Hypothalamus (tissue), 51 donors: ENCODE measurements around the gene RMC1.
A peak's percentile ranks its signal among the peaks of the same experiment; 100 is the strongest.
"Not testable (repeated sequence)": the region's sequence is repeated elsewhere in the genome, so short reads cannot be mapped to it uniquely, and the experiment has no call there.

Source experiments
- DNase-seq, 51 donors: peaks; one replicate each; lab custom pipeline; 2025; lab: John Stamatoyannopoulos, UW

Gene RMC1

DNA sequence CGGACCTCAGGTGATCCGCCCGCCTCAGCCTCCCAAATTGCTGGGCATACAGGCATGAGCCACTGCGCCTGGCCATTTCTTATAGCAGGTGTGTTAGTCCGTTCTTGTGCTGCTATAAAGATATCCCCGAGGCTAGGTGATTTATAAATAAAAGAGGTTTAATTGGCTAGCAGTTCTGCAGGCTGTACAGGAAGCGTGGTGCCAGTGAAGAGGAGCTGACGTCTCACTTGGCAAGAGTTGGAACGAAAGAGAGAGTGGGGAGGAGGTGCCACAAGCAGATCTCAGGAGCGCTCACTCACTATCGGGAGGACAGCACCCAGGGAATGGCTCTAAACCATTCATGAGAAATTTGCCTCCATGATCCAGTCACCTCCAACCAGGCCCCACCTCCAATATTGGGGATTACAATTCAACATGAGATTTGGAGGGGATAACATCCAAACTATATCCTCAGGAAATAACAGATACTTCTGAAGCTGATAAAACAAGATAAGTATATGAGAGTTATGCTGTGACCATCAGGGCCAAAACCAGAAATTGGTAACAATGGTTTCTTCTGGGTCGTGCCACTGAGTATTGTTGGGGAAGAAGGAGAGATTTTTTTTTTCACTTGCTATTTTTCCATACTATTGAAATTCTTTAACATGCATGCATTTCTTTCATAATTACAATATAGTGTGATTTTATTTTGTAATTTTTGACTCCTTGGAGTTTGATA, 7.4 kb upstream of the RMC1 start:
- DNase-seq, result no peak

DNA sequence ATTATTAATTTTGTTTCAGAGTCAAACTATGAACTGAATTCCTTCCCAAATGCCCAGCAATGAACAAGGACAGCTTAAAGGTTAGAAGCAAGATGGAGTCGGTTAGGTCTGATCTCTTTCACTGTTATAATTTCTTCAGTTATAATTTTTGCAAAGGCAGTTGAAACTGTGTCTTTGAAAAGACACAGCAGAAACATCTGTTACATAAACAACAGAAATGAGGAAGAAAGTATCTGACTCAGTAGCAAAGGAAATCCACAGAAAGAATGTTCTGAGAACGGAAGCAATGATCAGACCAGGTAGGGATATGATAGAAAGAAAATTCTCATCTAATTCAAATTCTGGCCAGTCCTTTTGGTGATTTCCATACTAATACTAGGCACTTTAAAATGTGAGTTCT, 5.2 kb upstream of the RMC1 start:
- no peak for DNase-seq

DNA sequence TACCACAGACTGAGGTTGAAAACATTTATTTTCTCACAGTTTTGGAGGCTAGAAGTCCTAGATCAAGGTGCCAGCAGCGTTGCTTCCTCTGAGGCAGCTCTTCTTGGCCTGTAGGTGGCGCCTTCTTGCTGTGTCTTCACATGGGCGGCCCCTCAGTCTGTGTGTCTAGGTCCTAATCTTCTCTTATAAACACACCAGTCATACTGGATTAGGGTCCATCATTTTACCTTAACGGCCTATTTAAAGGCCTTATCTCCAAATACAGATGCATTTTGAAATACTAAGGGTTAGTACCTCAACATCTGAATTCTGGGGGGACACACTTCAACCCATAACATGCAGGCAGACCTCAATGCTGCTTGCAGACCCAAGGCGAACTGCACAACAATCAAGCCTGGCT, 4.4 kb upstream of the RMC1 start:
- peak in 36 of 51 donors; percentile 2 to 78 (median 46) for DNase-seq

DNA sequence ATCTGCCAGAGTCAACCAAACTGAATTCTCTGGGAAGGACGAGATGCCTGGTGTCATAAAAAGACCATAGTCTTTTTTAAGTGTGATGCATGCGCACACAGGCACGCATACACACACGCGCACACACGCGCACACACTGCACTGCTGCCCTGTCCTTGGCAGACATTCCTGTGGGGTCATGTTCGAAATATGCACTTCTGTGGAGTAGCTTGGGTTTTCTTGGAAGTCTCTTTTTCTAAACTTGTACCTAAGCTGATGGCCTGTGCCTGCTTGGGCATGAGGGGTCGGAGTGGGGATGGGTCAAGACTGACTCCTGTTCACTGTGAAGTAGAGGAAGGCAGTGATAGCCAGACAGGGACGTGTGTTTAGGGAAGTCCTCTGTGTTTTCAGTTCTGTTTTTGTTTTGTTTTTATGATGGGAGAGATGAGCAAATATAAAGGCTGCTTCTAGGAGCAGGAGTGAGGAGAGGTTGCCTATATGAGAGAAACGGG, 4.0 kb upstream of the RMC1 start:
- DNase-seq, result no peak

DNA sequence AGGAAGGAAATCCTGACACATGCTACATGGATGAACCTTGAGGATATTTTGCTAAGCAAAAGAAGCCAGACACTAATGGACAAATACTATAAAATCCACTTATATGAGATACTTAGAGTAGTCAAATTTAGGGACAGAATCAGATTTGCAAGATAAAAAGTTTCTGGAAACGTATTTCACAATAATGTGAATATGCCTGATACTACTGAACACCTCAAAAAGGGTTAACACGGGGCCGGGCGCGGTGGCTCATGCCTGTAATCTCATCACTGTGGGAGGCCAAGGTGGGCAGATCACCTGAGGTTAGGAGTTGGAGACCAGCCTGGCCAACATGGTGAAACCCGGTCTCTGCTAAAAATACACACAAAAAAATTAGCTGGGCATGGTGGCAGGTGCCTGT, 1.7 kb upstream of the RMC1 start:
- no peak for DNase-seq

DNA sequence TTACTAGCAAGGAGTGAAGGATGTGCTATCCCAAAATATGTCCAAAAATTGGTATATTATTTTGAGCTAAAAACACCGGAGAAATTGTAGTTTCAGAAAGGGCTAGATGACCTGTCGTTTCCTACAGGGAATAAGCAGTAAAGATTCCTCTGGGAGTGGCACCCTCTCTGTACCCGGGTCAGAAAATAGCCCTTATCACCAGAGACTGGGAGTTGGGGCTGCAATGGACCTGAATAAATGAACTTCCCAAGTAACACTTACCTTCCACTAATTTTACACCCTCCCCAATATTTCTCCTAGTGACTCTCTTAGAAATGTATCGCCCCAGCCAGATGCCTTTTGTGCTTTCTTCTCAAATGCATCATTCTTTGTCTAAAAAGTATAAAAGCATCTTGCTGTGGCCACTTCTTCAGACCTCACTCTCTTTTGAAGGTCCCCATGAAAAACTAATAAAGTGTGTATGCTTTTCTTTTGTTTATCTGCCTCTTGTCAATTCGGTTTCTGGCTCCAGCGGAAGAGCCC, 734 bp upstream of the RMC1 start:
- DNase-seq, result no peak

DNA sequence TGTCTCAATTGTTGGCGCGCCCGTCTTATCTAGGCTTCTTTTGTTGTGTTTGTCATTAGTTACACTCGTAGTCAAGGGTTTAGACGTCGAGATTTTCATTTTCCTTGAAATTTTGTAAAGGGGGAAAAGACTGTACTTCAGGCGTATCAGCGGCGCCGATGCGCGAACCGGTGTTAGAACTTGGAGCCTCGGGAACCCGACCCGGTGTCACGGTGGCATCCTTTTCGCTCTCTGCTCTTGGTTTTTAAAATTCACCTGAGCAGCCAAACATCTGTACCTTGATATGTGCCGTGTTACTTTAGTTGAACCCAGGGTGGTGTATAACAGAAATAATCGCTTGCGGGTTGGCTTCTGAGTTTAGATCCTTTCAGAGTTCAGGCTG, 643 bp downstream of the RMC1 start:
- DNase-seq, result peak in 1 of 51 donors; percentile 12

DNA sequence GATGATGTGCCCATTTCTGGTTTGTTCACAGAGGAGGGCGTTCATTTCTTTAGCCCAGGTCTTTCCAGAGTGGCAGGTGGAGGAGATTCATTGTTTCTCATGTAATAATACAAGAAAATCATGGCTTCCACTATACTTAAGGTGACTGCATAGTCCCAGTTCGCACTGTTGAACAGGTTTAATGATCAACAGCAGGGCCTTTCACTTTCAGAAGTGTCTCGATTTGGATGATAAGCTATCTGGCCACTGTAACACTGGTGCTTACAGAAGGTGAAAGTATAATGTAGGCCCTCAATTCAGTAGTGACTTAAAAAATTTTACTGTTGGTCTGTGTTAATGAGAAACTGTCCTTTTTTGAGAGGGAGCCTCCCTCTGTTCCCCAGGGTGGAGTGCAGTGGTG, 1.4 kb downstream of the RMC1 start:
- no peak for DNase-seq

DNA sequence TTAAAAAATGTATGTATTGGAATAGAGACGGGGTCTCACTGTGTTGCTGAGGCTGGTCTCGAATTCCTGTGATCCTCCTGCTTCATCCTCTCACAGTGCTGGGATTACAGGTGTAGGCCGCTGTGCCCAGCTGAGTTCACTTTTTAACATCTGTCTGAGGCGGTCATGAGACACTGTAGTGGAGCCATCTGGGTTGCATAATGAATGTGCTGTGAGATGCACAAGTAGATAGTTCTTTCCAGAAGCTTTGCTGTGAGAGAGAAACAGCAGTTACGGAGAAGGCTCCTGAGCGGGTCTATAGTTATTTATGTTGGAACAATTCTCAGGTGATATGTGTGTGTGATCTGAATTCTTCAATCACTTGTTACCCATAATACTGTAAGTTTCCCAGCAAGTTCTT, 3.1 kb downstream of the RMC1 start:
- no peak for DNase-seq

DNA sequence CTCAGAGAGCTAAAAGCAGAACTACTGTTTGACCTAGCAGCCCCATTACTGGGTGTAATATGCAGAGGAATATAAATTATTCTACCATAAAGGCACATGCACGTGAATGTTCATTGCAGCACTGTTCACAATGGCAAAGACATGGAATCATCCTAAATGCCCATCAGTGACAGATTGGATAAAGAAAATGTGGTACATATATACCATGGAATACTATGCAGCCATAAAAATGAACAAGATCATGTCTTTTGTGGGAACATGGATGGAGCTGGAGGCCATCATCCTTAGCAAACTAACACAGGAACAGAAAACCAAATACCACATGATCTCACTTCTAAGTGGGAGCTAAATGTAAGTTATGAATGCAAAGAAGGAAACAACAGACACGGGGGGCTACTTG, 7.6 kb downstream of the RMC1 start:
- not testable (repeated sequence) for DNase-seq

DNA sequence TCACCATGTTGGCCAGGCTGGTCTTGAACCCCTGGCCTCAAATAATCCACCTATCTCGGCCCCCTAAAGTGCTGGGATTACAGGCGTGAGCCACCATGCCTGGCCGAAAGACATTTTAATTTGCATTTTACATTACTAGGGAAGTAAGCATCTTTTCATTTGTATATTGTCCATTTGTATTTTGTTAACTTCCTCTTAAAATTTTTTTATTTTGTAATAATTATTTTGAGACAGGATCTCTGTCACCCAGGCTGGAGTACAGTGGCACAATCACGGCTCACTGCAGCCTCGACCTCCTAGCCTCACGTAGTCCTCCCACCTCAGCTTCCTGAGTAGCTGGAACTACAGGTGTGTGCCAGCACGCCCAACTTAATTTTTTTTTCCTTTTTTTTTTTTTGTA, 8.9 kb downstream of the RMC1 start:
- not testable (repeated sequence) for DNase-seq

DNA sequence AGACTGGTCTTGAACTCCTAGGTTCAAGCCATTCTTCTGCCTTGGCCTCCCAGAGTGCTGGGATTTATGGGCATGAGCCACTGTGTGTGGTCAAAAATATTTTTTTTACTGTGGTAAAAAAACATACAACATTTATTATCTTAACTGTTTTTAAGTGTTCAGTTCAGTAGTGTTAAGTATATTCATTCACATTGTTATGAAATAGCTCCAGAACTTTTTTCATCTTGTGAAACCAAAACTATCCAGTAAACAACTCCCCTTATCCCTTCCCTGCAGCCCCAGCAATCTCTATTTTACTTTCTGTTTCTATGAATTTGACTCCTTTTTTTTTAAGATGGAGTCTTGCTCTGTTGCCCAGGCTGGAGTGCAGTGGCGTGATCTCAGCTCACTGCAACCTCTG, 9.3 kb downstream of the RMC1 start:
- no peak for DNase-seq

DNA sequence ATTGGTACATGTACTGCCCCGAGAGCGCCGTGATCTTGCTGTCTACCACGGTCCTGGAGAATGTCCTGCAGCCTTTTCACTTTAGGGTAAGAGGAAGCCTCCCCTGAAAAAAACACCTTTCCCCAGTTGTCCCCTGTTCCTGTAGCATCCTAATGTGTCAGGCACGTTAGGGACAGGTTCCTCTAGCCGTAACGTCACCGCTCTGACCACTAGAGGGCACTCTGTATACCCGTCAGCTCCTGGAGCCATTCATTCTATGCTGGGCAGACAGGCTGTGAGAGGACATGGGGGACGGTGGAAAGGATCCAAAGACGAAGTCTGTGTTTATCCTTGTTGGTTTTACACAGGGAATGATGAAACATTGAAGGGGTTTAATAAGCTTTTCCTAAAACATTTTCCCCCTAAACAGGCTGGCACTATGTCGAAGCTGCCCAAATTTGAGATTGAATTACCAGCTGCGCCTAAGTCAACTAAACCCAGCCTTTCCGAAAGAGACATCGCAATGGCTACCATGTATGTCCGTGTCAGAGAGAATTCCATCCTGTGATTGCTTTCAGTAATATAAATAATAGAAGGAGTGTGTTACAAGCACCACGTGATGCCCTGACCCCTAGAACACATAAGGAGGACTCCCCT, 12.7 kb downstream of the RMC1 start:
- DNase-seq, result peak in 48 of 51 donors; percentile 5 to 86 (median 53)

DNA sequence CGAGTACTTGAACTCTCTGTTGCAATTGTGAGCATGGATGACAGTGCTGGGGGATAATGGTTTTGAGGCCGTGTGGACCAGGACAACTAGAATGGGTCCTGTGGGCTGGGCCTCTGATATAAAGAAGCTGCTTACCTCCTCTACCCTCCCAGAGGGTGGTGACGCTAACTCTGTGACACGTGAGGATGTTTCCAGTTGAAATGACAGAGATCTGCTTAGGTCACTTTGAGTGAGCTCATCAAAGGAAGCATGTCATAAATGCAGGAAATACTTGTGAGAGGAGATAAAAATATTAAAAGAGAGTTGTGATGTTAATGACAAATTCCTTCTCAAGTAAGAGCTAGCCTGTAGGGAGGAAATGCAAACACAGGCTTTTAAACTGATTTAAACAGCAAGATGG, 16.4 kb downstream of the RMC1 start:
- no peak for DNase-seq

DNA sequence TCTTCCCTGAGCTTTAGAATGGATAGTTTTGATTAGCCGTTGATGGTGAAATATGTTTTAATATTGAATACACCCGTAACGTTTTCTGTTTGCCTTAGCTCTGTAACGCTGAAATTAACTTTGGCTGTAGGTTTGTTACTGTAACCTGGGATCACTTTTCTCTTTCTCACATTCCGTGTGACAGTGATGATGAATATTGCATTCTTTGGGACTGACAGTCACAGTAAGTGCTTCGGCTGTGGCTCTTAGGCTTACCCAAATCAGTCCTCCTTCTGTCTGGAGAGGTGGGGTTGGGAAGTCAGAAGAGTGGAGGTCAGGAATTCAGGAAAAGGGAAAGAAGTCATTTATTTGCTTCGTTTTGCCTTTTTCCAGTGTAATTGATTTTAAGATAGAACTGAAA, 18.0 kb downstream of the RMC1 start:
- no peak for DNase-seq

DNA sequence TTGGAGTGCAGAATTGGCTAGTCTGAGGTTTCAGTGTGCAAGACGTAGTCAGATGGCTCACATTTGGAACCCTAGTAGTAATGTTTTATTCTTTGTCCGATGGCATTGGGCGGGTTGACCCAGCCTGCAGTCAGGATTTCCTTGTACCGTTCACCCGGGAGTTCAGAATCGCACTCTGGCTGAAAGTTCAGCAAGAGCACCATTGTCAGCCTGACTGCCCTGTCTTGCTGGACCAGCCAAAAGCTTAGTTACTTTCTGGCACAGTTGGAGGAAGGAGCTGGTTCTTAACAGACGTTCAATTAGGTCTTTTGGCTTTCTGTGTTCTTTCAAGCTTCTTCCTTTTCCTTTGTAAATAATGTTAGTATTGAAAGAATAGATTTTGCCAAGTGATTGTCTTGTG, 18.6 kb downstream of the RMC1 start:
- peak in 5 of 51 donors; percentile 17 to 25 (median 22) for DNase-seq

DNA sequence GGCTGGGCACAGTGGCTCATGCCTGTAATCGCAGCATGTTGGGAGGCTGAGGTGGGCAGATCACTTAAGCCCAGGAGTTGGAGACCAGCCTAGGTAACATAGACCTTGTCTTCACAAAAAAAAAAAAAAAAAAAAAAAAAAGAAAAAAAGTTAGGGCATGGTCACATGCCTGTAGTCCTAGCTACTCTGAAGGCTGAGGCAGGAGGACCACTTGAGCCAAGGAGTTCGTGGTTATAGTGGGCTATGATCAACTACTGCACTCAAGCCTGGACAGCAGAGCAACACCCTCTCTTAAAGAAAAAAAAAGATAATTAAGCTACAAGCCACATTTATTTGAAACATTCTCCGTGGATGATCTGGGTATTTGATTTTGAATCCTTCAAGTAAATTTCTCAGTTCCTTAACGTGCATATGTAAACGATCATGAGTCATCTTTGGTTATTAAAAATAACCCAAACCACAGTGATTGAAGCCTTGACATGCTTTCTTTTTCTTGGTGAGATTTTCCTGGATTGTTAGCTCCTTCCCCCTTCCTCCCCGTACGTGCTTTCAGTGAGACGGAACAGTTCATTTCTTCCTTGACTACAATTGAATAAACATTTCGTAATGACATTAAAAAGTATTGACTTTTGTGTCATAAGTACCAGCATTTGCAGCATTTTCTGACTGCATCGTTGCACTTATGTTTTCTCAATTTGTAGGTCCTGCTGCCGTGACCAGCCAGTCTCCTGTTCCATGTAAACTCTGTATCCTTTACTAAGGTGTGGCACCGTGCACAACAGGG, 20.3 kb downstream of the RMC1 start:
- no peak for DNase-seq

DNA sequence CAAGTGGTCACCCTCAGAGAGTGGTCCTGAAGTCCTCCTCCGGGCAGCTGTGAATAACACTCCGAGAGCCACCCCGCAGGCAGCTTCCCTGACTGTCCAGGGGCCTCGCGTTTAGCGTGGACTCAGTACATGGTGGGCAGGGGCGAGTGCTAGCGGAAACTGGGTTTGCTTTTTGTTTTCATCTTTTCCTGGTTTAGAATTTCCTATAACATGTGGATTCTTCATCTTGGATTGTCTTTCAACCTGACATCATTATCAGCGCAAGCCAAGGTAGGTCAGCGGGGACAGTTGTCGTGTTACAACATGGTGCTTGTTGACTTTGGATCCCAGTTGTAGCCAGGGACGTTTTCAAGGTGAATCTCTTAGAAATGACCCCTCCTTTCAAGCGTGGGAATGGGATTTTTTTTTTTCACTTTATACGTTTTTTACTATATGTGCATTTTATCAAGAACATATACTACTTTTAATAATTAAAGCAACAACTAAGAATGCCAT, 20.9 kb downstream of the RMC1 start:
- DNase-seq, result no peak

DNA sequence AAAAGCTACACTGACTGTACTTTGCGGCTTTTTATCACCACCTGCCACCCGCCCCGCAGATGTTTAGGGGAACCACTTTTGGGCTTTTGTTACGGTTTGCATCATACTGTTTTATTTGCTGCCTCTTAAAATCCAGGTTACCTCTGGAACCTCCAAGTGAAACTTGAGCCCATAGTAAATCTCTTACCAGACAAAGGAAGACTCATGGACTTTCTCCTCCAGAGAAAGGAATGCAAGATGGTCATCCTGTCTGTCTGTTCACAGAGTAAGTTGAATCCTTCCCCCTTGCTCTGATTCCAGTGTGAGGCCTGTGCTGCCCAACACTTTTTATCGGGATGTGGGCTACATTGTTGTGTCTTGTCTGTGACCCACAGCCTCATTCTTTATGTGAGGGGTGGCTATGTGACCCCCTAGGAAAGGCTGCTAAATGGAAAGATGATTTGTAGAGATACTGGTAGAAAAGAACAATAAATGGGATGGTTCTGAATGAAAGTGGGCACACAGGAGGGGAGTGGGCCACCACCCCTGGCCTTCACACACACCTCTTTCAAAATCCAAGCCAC, 23.3 kb downstream of the RMC1 start:
- DNase-seq, result no peak

DNA sequence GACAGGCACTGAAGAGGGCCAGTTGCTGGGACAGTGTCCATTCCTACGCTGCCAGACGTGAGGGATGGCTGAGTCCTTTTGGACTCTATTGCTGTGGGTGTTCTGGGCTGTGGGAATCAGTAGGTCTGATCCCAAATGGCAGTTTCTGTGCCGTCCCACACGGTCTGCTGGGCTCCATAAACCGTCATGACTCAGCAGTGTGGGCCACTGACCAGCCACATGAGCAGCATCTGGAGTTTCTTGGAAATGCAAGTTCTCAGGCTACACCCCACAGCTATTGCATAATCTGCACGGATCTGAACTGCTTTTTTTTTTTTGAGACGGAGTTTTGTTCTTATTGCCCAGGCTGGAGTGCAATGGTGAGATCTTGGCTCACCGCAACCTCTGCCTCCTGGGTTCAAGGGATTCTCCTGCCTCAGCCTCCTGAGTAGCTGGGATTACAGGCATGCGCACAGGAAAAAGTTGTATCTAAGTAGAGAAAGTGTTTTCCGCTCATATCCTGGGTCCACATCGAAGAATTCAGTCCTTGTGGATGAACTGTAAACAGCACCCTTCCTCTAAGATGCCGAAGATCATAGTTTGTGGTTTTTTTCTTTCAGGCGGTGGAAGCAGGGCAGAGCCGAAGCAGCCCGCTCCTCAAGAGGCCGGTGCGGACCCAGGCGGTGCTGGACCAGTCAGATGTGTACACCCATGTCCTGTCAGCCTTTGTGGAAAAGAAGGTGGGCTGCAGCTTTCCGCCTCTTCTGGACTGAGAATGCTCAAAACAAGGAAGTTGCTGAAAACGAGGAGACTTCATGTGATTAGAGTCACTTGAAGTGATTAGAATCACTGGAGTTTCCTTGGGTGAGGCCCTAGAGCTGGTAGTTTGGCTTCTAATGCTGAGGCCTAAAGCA, 25.5 kb downstream of the RMC1 start:
- peak in 4 of 51 donors; percentile 4 to 27 (median 16) for DNase-seq
